T-helper 17 cell (primary cell): ENCODE results near the gene IRX5. TPM values are rescaled to one million over a fixed set of nuclear protein-coding genes. Genes with fewer than 3 reads are reported as not detected.

ENCODE experiments used
- ATAC-seq: fragments of 150-1000 bp; cut with Tn5 transposase; 2 replicates; pipeline ENCODE4 v1.10.0; 2021; ENCODE audit warnings: mild to moderate bottlenecking, moderate library complexity
- DNase-seq, 3 donors: peaks; one replicate each; pipeline versions ENCODE4 v3.0.0 to v3.0.0-alpha.2; 2020 to 2021
- H3K9me3 ChIP-seq: one replicate; pipeline ENCODE4 v1.7.0; 2013; ENCODE audit warnings: low read length, mild to moderate bottlenecking; ENCODE audit not compliant: control insufficient read depth, poor library complexity, severe bottlenecking
- H3K27ac Mint-ChIP-seq: one replicate; pipeline ENCODE4 v1.8.0; 2022; ENCODE audit warnings: mild to moderate bottlenecking, moderate library complexity, mixed read lengths
- H3K27me3 Mint-ChIP-seq: one replicate; pipeline ENCODE4 v1.8.0; 2022; ENCODE audit warnings: mixed read lengths
- H3K36me3 Mint-ChIP-seq: one replicate; pipeline ENCODE4 v1.8.0; 2022; ENCODE audit warnings: low read depth, mixed read lengths
- H3K4me1 Mint-ChIP-seq: one replicate; pipeline ENCODE4 v1.8.0; 2022; ENCODE audit warnings: mild to moderate bottlenecking, mixed read lengths
- H3K4me3 Mint-ChIP-seq: one replicate; pipeline ENCODE4 v1.8.0; 2022; ENCODE audit warnings: mild to moderate bottlenecking, moderate library complexity, mixed read lengths
- total RNA-seq, 4 donors: library from RNA in 2 of 4; stranded (reverse) in 2 of 4; gene quantifications; one replicate each; pipeline ENCODE4 v1.2.3 and lab custom pipeline; 2022 to 2026

The IRX5 gene
- total RNA-seq, 2 donors from 2014 or later = 0.15 TPM; not detected in 1

- no peak overlapping the region for H3K4me3 Mint-ChIP-seq
- peaks cover 76% of the 10 kb centered on the region for H3K27me3 Mint-ChIP-seq
- H3K27ac Mint-ChIP-seq = no peak overlapping the region
- H3K9me3 ChIP-seq = no peaks in the 10 kb centered on the region
- H3K36me3 Mint-ChIP-seq = peaks cover 8% of the 10 kb centered on the region
- no peak for DNase-seq
- H3K4me1 Mint-ChIP-seq = peaks cover 2% of the 10 kb centered on the region
- no peak for ATAC-seq
Observed at GRCh38 chr16:54944002-54944401, 13.3 kb downstream of the IRX5 start.

- Mint-ChIP-seq H3K36me3 (peaks cover 8% of the 10 kb centered on the region), H3K4me1 (no peaks in the 10 kb centered on the region), H3K27me3 (peaks cover 76% of the 10 kb centered on the region), H3K27ac (no peak overlapping the region), H3K4me3 (no peak overlapping the region)
- no peak for ATAC-seq
- no peaks in the 10 kb centered on the region for H3K9me3 ChIP-seq
- DNase-seq = no peak
Observed at GRCh38 chr16:54945063-54945462, 14.4 kb downstream of the IRX5 start.

- no peak for DNase-seq
- no peaks in the 10 kb centered on the region for H3K9me3 ChIP-seq
- no peak overlapping the region for H3K4me3 Mint-ChIP-seq
- no peaks in the 10 kb centered on the region for H3K4me1 Mint-ChIP-seq
- no peak overlapping the region for H3K27ac Mint-ChIP-seq
- no peak for ATAC-seq
- peaks cover 2% of the 10 kb centered on the region for H3K36me3 Mint-ChIP-seq
- H3K27me3 Mint-ChIP-seq = peaks cover 57% of the 10 kb centered on the region
Observed at GRCh38 chr16:54946909-54947308, 16.2 kb downstream of the IRX5 start.

- ATAC-seq (no peak), DNase-seq (no peak)
- Mint-ChIP-seq H3K27me3 (peaks cover 50% of the 10 kb centered on the region), H3K27ac (no peak overlapping the region), H3K4me1 (no peaks in the 10 kb centered on the region), H3K4me3 (no peak overlapping the region), H3K36me3 (no peaks in the 10 kb centered on the region)
- no peaks in the 10 kb centered on the region for H3K9me3 ChIP-seq
Observed at GRCh38 chr16:54947616-54948015, 17.0 kb downstream of the IRX5 start.

- no peaks in the 10 kb centered on the region for H3K9me3 ChIP-seq
- Mint-ChIP-seq H3K4me3 (no peak overlapping the region), H3K27me3 (peaks cover 21% of the 10 kb centered on the region), H3K4me1 (no peaks in the 10 kb centered on the region), H3K27ac (no peak overlapping the region), H3K36me3 (no peaks in the 10 kb centered on the region)
- DNase-seq (no peak), ATAC-seq (no peak)
Observed at GRCh38 chr16:54952195-54952594, 21.5 kb downstream of the IRX5 start.

- Mint-ChIP-seq H3K36me3 (no peaks in the 10 kb centered on the region), H3K27ac (no peak overlapping the region), H3K4me3 (no peak overlapping the region), H3K4me1 (no peaks in the 10 kb centered on the region), H3K27me3 (peaks cover 20% of the 10 kb centered on the region)
- DNase-seq (no peak), ATAC-seq (no peak)
- H3K9me3 ChIP-seq = no peaks in the 10 kb centered on the region
Observed at GRCh38 chr16:54953461-54953860, 22.8 kb downstream of the IRX5 start.

- ATAC-seq (no peak), DNase-seq (no peak)
- Mint-ChIP-seq H3K27me3 (peaks cover 17% of the 10 kb centered on the region), H3K36me3 (no peaks in the 10 kb centered on the region), H3K4me1 (no peaks in the 10 kb centered on the region), H3K27ac (no peak overlapping the region), H3K4me3 (no peak overlapping the region)
- no peaks in the 10 kb centered on the region for H3K9me3 ChIP-seq
Observed at GRCh38 chr16:54954220-54954619, 23.6 kb downstream of the IRX5 start.

- Mint-ChIP-seq H3K36me3 (no peaks in the 10 kb centered on the region), H3K4me1 (no peaks in the 10 kb centered on the region), H3K27me3 (peaks cover 14% of the 10 kb centered on the region), H3K27ac (no peak overlapping the region), H3K4me3 (no peak overlapping the region)
- no peaks in the 10 kb centered on the region for H3K9me3 ChIP-seq
- no peak for DNase-seq
- ATAC-seq = no peak
Observed at GRCh38 chr16:54955757-54956156, 25.1 kb downstream of the IRX5 start.

GRCh38 chr16:54957403-54958166 is 26.9 kb downstream of the IRX5 start:
- H3K27me3 Mint-ChIP-seq = peaks cover 14% of the 10 kb centered on the region
- no peaks in the 10 kb centered on the region for H3K9me3 ChIP-seq
- H3K4me3 Mint-ChIP-seq = no peak overlapping the region
- H3K27ac Mint-ChIP-seq = no peak overlapping the region
- H3K36me3 Mint-ChIP-seq = peaks cover 2% of the 10 kb centered on the region
- no peak for ATAC-seq
- no peak for DNase-seq
- no peaks in the 10 kb centered on the region for H3K4me1 Mint-ChIP-seq

- Mint-ChIP-seq H3K4me3 (no peak overlapping the region), H3K36me3 (peaks cover 4% of the 10 kb centered on the region), H3K27me3 (peaks cover 5% of the 10 kb centered on the region), H3K27ac (no peak overlapping the region), H3K4me1 (no peaks in the 10 kb centered on the region)
- ATAC-seq (no peak), DNase-seq (no peak)
- peaks cover 3% of the 10 kb centered on the region for H3K9me3 ChIP-seq
Observed at GRCh38 chr16:54962045-54962444, 31.4 kb downstream of the IRX5 start.

GRCh38 chr16:54964239-54964638 is 33.6 kb downstream of the IRX5 start:
- Mint-ChIP-seq H3K4me1 (no peaks in the 10 kb centered on the region), H3K27ac (no peak overlapping the region)
- no peak for ATAC-seq

GRCh38 chr16:54965464-54965863 is 34.8 kb downstream of the IRX5 start:
- no peak overlapping the region for H3K27ac Mint-ChIP-seq
- H3K4me3 Mint-ChIP-seq = no peak overlapping the region

More at GRCh38 chr16:54964239-54964638, 33.6 kb downstream of the IRX5 start:
- peaks cover 3% of the 10 kb centered on the region for H3K9me3 ChIP-seq
- Mint-ChIP-seq H3K36me3 (peaks cover 4% of the 10 kb centered on the region), H3K4me3 (no peak overlapping the region), H3K27me3 (peaks cover 5% of the 10 kb centered on the region)
- no peak for DNase-seq

GRCh38 chr16:54968011-54968410 is 37.3 kb downstream of the IRX5 start:
- H3K27ac Mint-ChIP-seq = no peak overlapping the region
- H3K36me3 Mint-ChIP-seq = peaks cover 2% of the 10 kb centered on the region
- H3K4me1 Mint-ChIP-seq = no peaks in the 10 kb centered on the region
- H3K4me3 Mint-ChIP-seq = no peak overlapping the region
- DNase-seq (no peak), ATAC-seq (no peak)
- peaks cover 3% of the 10 kb centered on the region for H3K9me3 ChIP-seq
- no peaks in the 10 kb centered on the region for H3K27me3 Mint-ChIP-seq

More at GRCh38 chr16:54965464-54965863, 34.8 kb downstream of the IRX5 start:
- peaks cover 3% of the 10 kb centered on the region for H3K9me3 ChIP-seq
- H3K4me1 Mint-ChIP-seq = no peaks in the 10 kb centered on the region
- H3K27me3 Mint-ChIP-seq = no peaks in the 10 kb centered on the region
- DNase-seq = no peak
- peaks cover 4% of the 10 kb centered on the region for H3K36me3 Mint-ChIP-seq
- ATAC-seq = no peak

- Mint-ChIP-seq H3K36me3 (peaks cover 2% of the 10 kb centered on the region), H3K4me3 (no peak overlapping the region), H3K27ac (no peak overlapping the region), H3K27me3 (no peaks in the 10 kb centered on the region), H3K4me1 (no peaks in the 10 kb centered on the region)
- ATAC-seq (no peak), DNase-seq (no peak)
- peaks cover 2% of the 10 kb centered on the region for H3K9me3 ChIP-seq
Observed at GRCh38 chr16:54968784-54969183, 38.1 kb downstream of the IRX5 start.
